Panc1 (cell line): ENCODE measurements around the gene LLGL1. TPM values are rescaled to one million over a fixed set of nuclear protein-coding genes. Genes with fewer than 3 reads are reported as not detected.

Experiments
- ATAC-seq: fragments of 200-7000 bp; cut with Tn5 transposase; 2 replicates; pipeline ENCODE4 v1.9.1; 2020; ENCODE audit warnings: mild to moderate bottlenecking, moderate library complexity
- BruUV-seq: library from RNA; stranded (reverse); fragments of 400-500 nt; replicated peaks from 2 replicates; lab custom pipeline; 2021; lab: Mats Ljungman, UMichigan
- CTCF ChIA-PET: fragments of 300-600 bp; sonication (Branson Sonifier 250); formaldehyde crosslinking; loops from one replicate; lab custom pipeline; 2022; ENCODE audit warnings: antibody characterized with exemption; lab: Charles Lee
- POLR2A ChIA-PET: fragments of 300-600 bp; sonication (Branson Sonifier 250); formaldehyde crosslinking; loops from one replicate; lab custom pipeline; 2022; ENCODE audit warnings: antibody characterized with exemption; lab: Charles Lee
- DNase-seq: peaks from one replicate; pipeline ENCODE4 v3.0.0-alpha.2; 2010; ENCODE audit warnings: low read depth, low spot score
- H3K27ac ChIP-seq: 2 replicates; pipeline ENCODE4 v1.5.1; 2011; ENCODE audit warnings: mild to moderate bottlenecking, low read length, inconsistent platforms
- H3K27me3 ChIP-seq: fragments of 200-500 bp; sonication (Bioruptor generic); 2 replicates; pipeline ENCODE4 v1.6.0; 2014; ENCODE audit warnings: low read length, inconsistent platforms; ENCODE audit not compliant: control insufficient read depth, insufficient read depth
- H3K36me3 ChIP-seq: fragments of 200-500 bp; sonication (Bioruptor generic); 2 replicates; pipeline ENCODE4 v1.5.1; 2014; ENCODE audit warnings: inconsistent platforms, mild to moderate bottlenecking, low read length, moderate library complexity; ENCODE audit not compliant: control insufficient read depth, insufficient read depth
- H3K4me1 ChIP-seq: 2 replicates; pipeline ENCODE4 v1.5.1; 2011; ENCODE audit warnings: inconsistent platforms, mild to moderate bottlenecking, low read length, moderate library complexity; ENCODE audit not compliant: control insufficient read depth, insufficient read depth
- H3K4me3 ChIP-seq, 2 experiments: 2 replicates each; pipeline ENCODE4 v1.5.1; 2011 to 2012; ENCODE audit warnings: low read depth in 2 of 2, low read length in 2 of 2, mild to moderate bottlenecking in 2 of 2, inconsistent platforms in 1 of 2, moderate library complexity in 1 of 2
- H3K9me3 ChIP-seq: fragments of 200-500 bp; sonication (Bioruptor generic); 2 replicates; pipeline ENCODE4 v1.5.1; 2014; ENCODE audit warnings: low read depth, mild to moderate bottlenecking, inconsistent platforms, low read length, moderate library complexity; ENCODE audit not compliant: control insufficient read depth, insufficient read depth
- POLR2AphosphoS5 ChIP-seq: IDR thresholded peaks from 2 replicates; pipeline ENCODE4 v1.6.1; 2012; ENCODE audit warnings: mild to moderate bottlenecking, low read depth, low read length, moderate library complexity
- REST ChIP-seq, 2 experiments: IDR thresholded peaks; 2 replicates each; pipeline ENCODE4 v1.6.1; 2011 to 2012; ENCODE audit warnings: low read depth in 2 of 2, control low read depth in 1 of 2, low read length in 1 of 2, mild to moderate bottlenecking in 1 of 2, moderate library complexity in 1 of 2; ENCODE audit not compliant: insufficient read depth in 1 of 2
- SIN3A ChIP-seq: IDR thresholded peaks from 2 replicates; pipeline ENCODE4 v1.6.1; 2012; ENCODE audit warnings: low read depth, mild to moderate bottlenecking, low read length, moderate library complexity, borderline replicate concordance; ENCODE audit not compliant: insufficient read depth
- TCF7L2 ChIP-seq: IDR thresholded peaks from 2 replicates; pipeline ENCODE4 v1.6.1; 2011; ENCODE audit warnings: mild to moderate bottlenecking, low read depth, low read length, inconsistent platforms
- in situ Hi-C: cut with HindIII; loops from 2 replicates; pipeline ENCODE4 v1.10.0; 2016; ENCODE audit warnings: low sequenced_read_pairs, low pct_unique_long_range_greater_than_20kb
- intact Hi-C: fragments of 100-400 bp; cut with micrococcal nuclease; formaldehyde crosslinking; loops from one replicate; pipeline ENCODE4 v1.10.0; 2022; ENCODE audit not compliant: unreplicated experiment
- total RNA-seq: library from RNA; stranded (reverse); gene quantifications from one replicate; pipeline ENCODE4 v1.2.1, GENCODE V29; 2021; ENCODE audit not compliant: unreplicated experiment
- TF ChIP-seq, protein P1 (sequence below): fragments of 450-650 bp; IDR thresholded peaks from 2 replicates; pipeline ENCODE4 v1.5.1; 2017; ENCODE audit warnings: mild to moderate bottlenecking

The LLGL1 gene
- total RNA-seq, 1 experiment from 2014 or later = 18.4 TPM

DNA sequence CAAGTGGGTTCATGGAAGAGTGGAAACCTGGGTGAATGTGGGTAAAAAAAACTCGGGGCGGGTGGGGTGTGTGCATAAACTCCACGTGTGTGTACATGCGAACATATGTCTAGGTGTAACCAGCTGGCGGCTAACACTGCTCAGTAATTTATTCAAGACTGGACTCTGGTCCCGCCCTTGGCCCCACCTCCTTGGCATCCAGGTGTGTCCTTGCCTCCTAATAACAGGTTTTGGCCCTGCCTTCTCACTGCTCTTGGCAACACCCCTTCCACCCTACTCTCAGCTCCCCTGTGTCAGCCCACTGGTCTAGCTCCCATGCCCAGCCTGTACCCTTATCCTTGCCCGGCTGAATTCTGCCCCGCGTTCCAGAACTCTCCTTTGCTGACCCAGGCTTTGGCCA is 24.8 kb downstream of the LLGL1 start:
- in situ Hi-C loops = no loop called here
- ChIA-PET CTCF (no interaction called here), POLR2A (no interaction called here)
- DNase-seq = no peak
- intact Hi-C loops = no loop called here
- BruUV-seq = no TSS peak
- Histone ChIP-seq H3K4me3 (no peak overlapping the region), H3K9me3 (no peaks in the 10 kb centered on the region), H3K27me3 (no peaks in the 10 kb centered on the region), H3K27ac (no peak overlapping the region), H3K4me1 (no peaks in the 10 kb centered on the region), H3K36me3 (no peaks in the 10 kb centered on the region; the same call in 1 of the 2 replicates)
- ATAC-seq = no peak
- TF ChIP-seq POLR2AphosphoS5 = no peak
- TF ChIP-seq SIN3A = no peak
- no peak for TF ChIP-seq TCF7L2
- no peak for TF ChIP-seq REST (IDR thresholded peaks at IDR 0.05; ENCODE audit: insufficient read depth in 1 of 2, low read depth in 2 of 2, low read length in 1 of 2)
- TF ChIP-seq, protein P1, sequence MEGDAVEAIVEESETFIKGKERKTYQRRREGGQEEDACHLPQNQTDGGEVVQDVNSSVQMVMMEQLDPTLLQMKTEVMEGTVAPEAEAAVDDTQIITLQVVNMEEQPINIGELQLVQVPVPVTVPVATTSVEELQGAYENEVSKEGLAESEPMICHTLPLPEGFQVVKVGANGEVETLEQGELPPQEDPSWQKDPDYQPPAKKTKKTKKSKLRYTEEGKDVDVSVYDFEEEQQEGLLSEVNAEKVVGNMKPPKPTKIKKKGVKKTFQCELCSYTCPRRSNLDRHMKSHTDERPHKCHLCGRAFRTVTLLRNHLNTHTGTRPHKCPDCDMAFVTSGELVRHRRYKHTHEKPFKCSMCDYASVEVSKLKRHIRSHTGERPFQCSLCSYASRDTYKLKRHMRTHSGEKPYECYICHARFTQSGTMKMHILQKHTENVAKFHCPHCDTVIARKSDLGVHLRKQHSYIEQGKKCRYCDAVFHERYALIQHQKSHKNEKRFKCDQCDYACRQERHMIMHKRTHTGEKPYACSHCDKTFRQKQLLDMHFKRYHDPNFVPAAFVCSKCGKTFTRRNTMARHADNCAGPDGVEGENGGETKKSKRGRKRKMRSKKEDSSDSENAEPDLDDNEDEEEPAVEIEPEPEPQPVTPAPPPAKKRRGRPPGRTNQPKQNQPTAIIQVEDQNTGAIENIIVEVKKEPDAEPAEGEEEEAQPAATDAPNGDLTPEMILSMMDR = no peak

- H3K4me1 ChIP-seq = no peaks in the 10 kb centered on the region
- TF ChIP-seq REST (IDR thresholded peaks at IDR 0.05; ENCODE audit: insufficient read depth in 1 of 2, low read depth in 2 of 2, low read length in 1 of 2) = no peak
- no peak for TF ChIP-seq SIN3A
- TF ChIP-seq TCF7L2 = no peak
- TF ChIP-seq POLR2AphosphoS5 = no peak
- no peaks in the 10 kb centered on the region for H3K9me3 ChIP-seq
- H3K27me3 ChIP-seq = no peaks in the 10 kb centered on the region
- POLR2A ChIA-PET = no interaction called here
- no peak for ATAC-seq
- in situ Hi-C loops (no loop called here), intact Hi-C loops (no loop called here)
- no peak overlapping the region for H3K4me3 ChIP-seq
- no peak overlapping the region for H3K27ac ChIP-seq
- no peak for DNase-seq
- no peaks in the 10 kb centered on the region; the same call in 1 of the 2 replicates for H3K36me3 ChIP-seq
- BruUV-seq = no TSS peak
- CTCF ChIA-PET = no interaction called here
Measured at GRCh38 chr17:18250708-18251107, 25.3 kb downstream of the LLGL1 start.
